ENCODE measurements around the gene RBMS1. TPM values are rescaled to one million over a fixed set of nuclear protein-coding genes. Genes with fewer than 3 reads are reported as not detected.

Gene RBMS1
- total RNA-seq, 1 donor, result 111 TPM

- Histone ChIP-seq H4K20me1 (ENCODE audit: insufficient read depth, low read length) (no peaks in the 10 kb centered on the region), H3K4me1 (ENCODE audit: insufficient read depth, low read length) (peaks cover 58% of the 10 kb centered on the region), H3K9me3 (ENCODE audit: low read depth, low read length) (no peaks in the 10 kb centered on the region), H3K27ac (ENCODE audit: low read depth, low read length) (peak overlapping the region; percentile 92), H3K36me3 (ENCODE audit: insufficient read depth, low read length) (no peaks in the 10 kb centered on the region), H3K79me2 (ENCODE audit: insufficient read depth, low read length) (peaks cover 31% of the 10 kb centered on the region), H2AFZ (ENCODE audit: low read length) (no peak overlapping the region), H3K27me3 (ENCODE audit: insufficient read depth, low read length) (no peaks in the 10 kb centered on the region), H3K4me3 (ENCODE audit: insufficient read depth, low read length) (no peak overlapping the region), H3K4me2 (ENCODE audit: insufficient read depth, low read length) (peak overlapping the region; percentile 12)
- no peak for TF ChIP-seq CTCF (IDR thresholded peaks at IDR 0.05; ENCODE audit: extremely low read depth, low read depth, low read length)
- no peak for DNase-seq (ENCODE audit: insufficient read length, low spot score, missing footprints)
Observed at GRCh38 chr2:160420711-160421110, 72.9 kb downstream of the RBMS1 start.

- no peak overlapping the region for H3K4me3 ChIP-seq (ENCODE audit: insufficient read depth, low read length)
- no peaks in the 10 kb centered on the region for H3K27me3 ChIP-seq (ENCODE audit: insufficient read depth, low read length)
- no peaks in the 10 kb centered on the region for H3K36me3 ChIP-seq (ENCODE audit: insufficient read depth, low read length)
- no peaks in the 10 kb centered on the region for H4K20me1 ChIP-seq (ENCODE audit: insufficient read depth, low read length)
- H2AFZ ChIP-seq (ENCODE audit: low read length), result no peak overlapping the region
- peak overlapping the region; percentile 92 for H3K27ac ChIP-seq (ENCODE audit: low read depth, low read length)
- H3K4me2 ChIP-seq (ENCODE audit: insufficient read depth, low read length), result peak overlapping the region; percentile 12
- H3K4me1 ChIP-seq (ENCODE audit: insufficient read depth, low read length), result peaks cover 53% of the 10 kb centered on the region
- no peaks in the 10 kb centered on the region for H3K9me3 ChIP-seq (ENCODE audit: low read depth, low read length)
- no peak for TF ChIP-seq CTCF (IDR thresholded peaks at IDR 0.05; ENCODE audit: extremely low read depth, low read depth, low read length)
- DNase-seq (ENCODE audit: insufficient read length, low spot score, missing footprints), result no peak
- H3K79me2 ChIP-seq (ENCODE audit: insufficient read depth, low read length), result peaks cover 32% of the 10 kb centered on the region
Observed at GRCh38 chr2:160419776-160420505, 73.7 kb downstream of the RBMS1 start.

- peaks cover 34% of the 10 kb centered on the region for H3K79me2 ChIP-seq (ENCODE audit: insufficient read depth, low read length)
- no peaks in the 10 kb centered on the region for H4K20me1 ChIP-seq (ENCODE audit: insufficient read depth, low read length)
- no peaks in the 10 kb centered on the region for H3K9me3 ChIP-seq (ENCODE audit: low read depth, low read length)
- H3K27ac ChIP-seq (ENCODE audit: low read depth, low read length), result peak overlapping the region; percentile 92
- no peak for DNase-seq (ENCODE audit: insufficient read length, low spot score, missing footprints)
- H3K4me3 ChIP-seq (ENCODE audit: insufficient read depth, low read length), result no peak overlapping the region
- H3K4me1 ChIP-seq (ENCODE audit: insufficient read depth, low read length), result peaks cover 53% of the 10 kb centered on the region
- no peaks in the 10 kb centered on the region for H3K36me3 ChIP-seq (ENCODE audit: insufficient read depth, low read length)
- no peak overlapping the region for H2AFZ ChIP-seq (ENCODE audit: low read length)
- no peaks in the 10 kb centered on the region for H3K27me3 ChIP-seq (ENCODE audit: insufficient read depth, low read length)
- no peak for TF ChIP-seq CTCF (IDR thresholded peaks at IDR 0.05; ENCODE audit: extremely low read depth, low read depth, low read length)
- peak overlapping the region; percentile 57 for H3K4me2 ChIP-seq (ENCODE audit: insufficient read depth, low read length)
Observed at GRCh38 chr2:160418853-160419252, 74.8 kb downstream of the RBMS1 start.

- Histone ChIP-seq H3K4me1 (ENCODE audit: insufficient read depth, low read length) (peaks cover 53% of the 10 kb centered on the region), H3K9me3 (ENCODE audit: low read depth, low read length) (no peaks in the 10 kb centered on the region), H3K36me3 (ENCODE audit: insufficient read depth, low read length) (no peaks in the 10 kb centered on the region), H3K27ac (ENCODE audit: low read depth, low read length) (peak overlapping the region; percentile 92), H3K4me3 (ENCODE audit: insufficient read depth, low read length) (no peak overlapping the region), H3K4me2 (ENCODE audit: insufficient read depth, low read length) (peak overlapping the region; percentile 57), H4K20me1 (ENCODE audit: insufficient read depth, low read length) (no peaks in the 10 kb centered on the region), H3K27me3 (ENCODE audit: insufficient read depth, low read length) (no peaks in the 10 kb centered on the region), H3K79me2 (ENCODE audit: insufficient read depth, low read length) (peaks cover 35% of the 10 kb centered on the region), H2AFZ (ENCODE audit: low read length) (no peak overlapping the region)
- DNase-seq (ENCODE audit: insufficient read length, low spot score, missing footprints), result no peak
- TF ChIP-seq CTCF (IDR thresholded peaks at IDR 0.05; ENCODE audit: extremely low read depth, low read depth, low read length), result no peak
Observed at GRCh38 chr2:160418398-160418765, 75.2 kb downstream of the RBMS1 start.
